BE2C (cell line): ENCODE data around the gene SCN1B.

Experiments used
- DNase-seq: peaks from one replicate; pipeline ENCODE4 v3.0.0-alpha.2; 2020
- H3K27me3 ChIP-seq: fragments of 250-450 bp; sonication (Bioruptor Pico); 2 replicates; pipeline ENCODE4 v1.5.1; 2020; ENCODE audit warnings: mild to moderate bottlenecking
- H3K36me3 ChIP-seq: fragments of 250-450 bp; sonication (Bioruptor Pico); 2 replicates; pipeline ENCODE4 v1.5.1; 2020; ENCODE audit warnings: mild to moderate bottlenecking
- H3K4me1 ChIP-seq: fragments of 250-450 bp; sonication (Bioruptor Pico); 2 replicates; pipeline ENCODE4 v1.5.1; 2020
- H3K4me3 ChIP-seq: 2 replicates; pipeline ENCODE4 v1.5.1; 2011; ENCODE audit warnings: low read depth, low read length
- H3K9me3 ChIP-seq: fragments of 250-450 bp; sonication (Bioruptor Pico); 2 replicates; pipeline ENCODE4 v1.5.1; 2020
- CTCF ChIP-seq: IDR thresholded peaks from 2 replicates; pipeline ENCODE4 v1.5.1; 2012; ENCODE audit warnings: mild to moderate bottlenecking, low read depth, low read length

Gene SCN1B

GRCh38 chr19:35069696-35070095 is 39.4 kb downstream of the SCN1B start:
- TF ChIP-seq CTCF, result no peak
- no peak for DNase-seq

GRCh38 chr19:35070471-35070870 is 40.2 kb downstream of the SCN1B start:
- no peaks in the 10 kb centered on the region for H3K4me1 ChIP-seq
- DNase-seq, result no peak
- H3K9me3 ChIP-seq, result no peaks in the 10 kb centered on the region; the same call in none of the 2 replicates
- H3K36me3 ChIP-seq, result no peaks in the 10 kb centered on the region
- no peak overlapping the region for H3K4me3 ChIP-seq
- TF ChIP-seq CTCF, result no peak
- no peaks in the 10 kb centered on the region for H3K27me3 ChIP-seq

More at GRCh38 chr19:35069696-35070095, 39.4 kb downstream of the SCN1B start:
- no peaks in the 10 kb centered on the region for H3K4me1 ChIP-seq
- H3K4me3 ChIP-seq, result no peak overlapping the region
- no peaks in the 10 kb centered on the region; the same call in none of the 2 replicates for H3K9me3 ChIP-seq
- H3K36me3 ChIP-seq, result no peaks in the 10 kb centered on the region
- H3K27me3 ChIP-seq, result no peaks in the 10 kb centered on the region

GRCh38 chr19:35073516-35073915 is 43.2 kb downstream of the SCN1B start:
- TF ChIP-seq CTCF, result no peak

GRCh38 chr19:35073941-35074340 is 43.7 kb downstream of the SCN1B start:
- Histone ChIP-seq H3K27me3 (no peaks in the 10 kb centered on the region), H3K9me3 (no peaks in the 10 kb centered on the region; the same call in none of the 2 replicates), H3K4me3 (no peak overlapping the region), H3K36me3 (no peaks in the 10 kb centered on the region), H3K4me1 (no peaks in the 10 kb centered on the region)
- TF ChIP-seq CTCF, result no peak
- DNase-seq, result no peak

More at GRCh38 chr19:35073516-35073915, 43.2 kb downstream of the SCN1B start:
- DNase-seq, result no peak
- no peak overlapping the region for H3K4me3 ChIP-seq
- H3K36me3 ChIP-seq, result no peaks in the 10 kb centered on the region
- no peaks in the 10 kb centered on the region for H3K27me3 ChIP-seq
- H3K9me3 ChIP-seq, result no peaks in the 10 kb centered on the region; the same call in none of the 2 replicates
- H3K4me1 ChIP-seq, result no peaks in the 10 kb centered on the region

GRCh38 chr19:35074426-35075201 is 44.3 kb downstream of the SCN1B start:
- Histone ChIP-seq H3K4me1 (no peaks in the 10 kb centered on the region), H3K36me3 (no peaks in the 10 kb centered on the region), H3K4me3 (no peak overlapping the region), H3K27me3 (no peaks in the 10 kb centered on the region), H3K9me3 (no peaks in the 10 kb centered on the region; the same call in none of the 2 replicates)
- no peak for DNase-seq
- TF ChIP-seq CTCF, result no peak

- no peaks in the 10 kb centered on the region; the same call in 1 of the 2 replicates for H3K9me3 ChIP-seq
- no peak overlapping the region for H3K4me3 ChIP-seq
- H3K4me1 ChIP-seq, result no peaks in the 10 kb centered on the region
- no peak for TF ChIP-seq CTCF
- no peak for DNase-seq
- no peaks in the 10 kb centered on the region for H3K36me3 ChIP-seq
- H3K27me3 ChIP-seq, result no peaks in the 10 kb centered on the region
These were observed 45.1 kb downstream of the SCN1B start for GRCh38 chr19:35075202-35076025.
